Measurements from ENCODE around the gene FA2H.

DNA sequence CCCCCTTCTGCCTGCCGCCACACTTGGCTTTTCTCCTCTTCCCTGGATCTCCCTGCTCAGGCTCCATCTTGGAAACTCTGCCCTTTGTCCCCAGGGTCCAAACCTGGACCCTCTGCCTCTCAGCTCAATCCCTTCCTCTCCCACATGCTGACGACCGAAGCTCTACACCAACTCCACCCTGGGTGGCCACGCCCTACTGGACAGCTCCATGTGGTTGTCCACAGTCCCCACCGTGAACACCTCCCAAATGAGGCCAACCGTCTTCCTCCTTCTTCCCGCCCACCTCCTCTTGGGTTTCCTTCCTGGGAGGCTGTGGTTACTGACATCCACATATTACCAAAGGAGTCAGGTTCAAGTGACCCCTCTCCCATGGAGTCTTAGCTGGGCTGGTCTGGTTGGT is 51.4 kb downstream of the FA2H start:
- no peak for TF ChIP-seq ASH2L (IDR thresholded peaks at IDR 0.05; ENCODE audit: borderline replicate concordance, low read depth)
- no peak for TF ChIP-seq TAF1 (IDR thresholded peaks at IDR 0.05; ENCODE audit: borderline replicate concordance, low read depth, low read length)
- TF ChIP-seq, protein P1, sequence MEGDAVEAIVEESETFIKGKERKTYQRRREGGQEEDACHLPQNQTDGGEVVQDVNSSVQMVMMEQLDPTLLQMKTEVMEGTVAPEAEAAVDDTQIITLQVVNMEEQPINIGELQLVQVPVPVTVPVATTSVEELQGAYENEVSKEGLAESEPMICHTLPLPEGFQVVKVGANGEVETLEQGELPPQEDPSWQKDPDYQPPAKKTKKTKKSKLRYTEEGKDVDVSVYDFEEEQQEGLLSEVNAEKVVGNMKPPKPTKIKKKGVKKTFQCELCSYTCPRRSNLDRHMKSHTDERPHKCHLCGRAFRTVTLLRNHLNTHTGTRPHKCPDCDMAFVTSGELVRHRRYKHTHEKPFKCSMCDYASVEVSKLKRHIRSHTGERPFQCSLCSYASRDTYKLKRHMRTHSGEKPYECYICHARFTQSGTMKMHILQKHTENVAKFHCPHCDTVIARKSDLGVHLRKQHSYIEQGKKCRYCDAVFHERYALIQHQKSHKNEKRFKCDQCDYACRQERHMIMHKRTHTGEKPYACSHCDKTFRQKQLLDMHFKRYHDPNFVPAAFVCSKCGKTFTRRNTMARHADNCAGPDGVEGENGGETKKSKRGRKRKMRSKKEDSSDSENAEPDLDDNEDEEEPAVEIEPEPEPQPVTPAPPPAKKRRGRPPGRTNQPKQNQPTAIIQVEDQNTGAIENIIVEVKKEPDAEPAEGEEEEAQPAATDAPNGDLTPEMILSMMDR (IDR thresholded peaks at IDR 0.05 in 2 of 3, conservative IDR thresholded peaks at IDR 0.05 in 1 of 3; ENCODE audit: control insufficient read depth in 2 of 3, extremely low read depth in 1 of 3, insufficient read depth in 1 of 3, low read depth in 3 of 3, low read length in 3 of 3), result no peak
- TF ChIP-seq HDAC2 (IDR thresholded peaks at IDR 0.05), result no peak
